ENCODE measurements around the gene HEYL. TPM values are rescaled to one million over a fixed set of nuclear protein-coding genes. Genes with fewer than 3 reads are reported as not detected.

HEYL gene
- polyA plus RNA-seq, 1 of the 3 experiments (the other 2 are of a cell fraction): not detected

GRCh38 chr1:39672551-39672947 lies 33.1 kb upstream of the HEYL start:
- Histone ChIP-seq H3K4me2 (peak overlapping the region; percentile 93), H2AFZ (ENCODE audit: low read depth) (no peak overlapping the region), H3K9me3 (no peaks in the 10 kb centered on the region), H3K9ac (no peak overlapping the region), H3K36me3 (replicated peaks in 1 of 2; ENCODE audit: control insufficient read depth in 1 of 2, insufficient read depth in 2 of 2, low read length in 1 of 2) (no peaks in the 10 kb centered on the region), H3F3A (replicated peaks; ENCODE audit: insufficient read depth) (no peaks in the 10 kb centered on the region), H4K20me1 (ENCODE audit: insufficient read depth) (no peaks in the 10 kb centered on the region), H3K27ac (ENCODE audit: low read depth in 2 of 2, low read length in 1 of 2) (peak overlapping the region in 1 of 2 experiments; percentile 87; a peak in 2 of 4 replicates), H3K79me2 (ENCODE audit: insufficient read depth) (no peaks in the 10 kb centered on the region), H3K4me3 (ENCODE audit: low read depth in 2 of 2, low read length in 1 of 2) (peak overlapping the region; percentile 57 to 63), H3K9me2 (no peaks in the 10 kb centered on the region), H3K27me3 (ENCODE audit: insufficient read depth) (peaks cover 44% of the 10 kb centered on the region), H3K4me1 (ENCODE audit: control insufficient read depth in 1 of 2, insufficient read depth in 2 of 2, low read depth in 1 of 2, low read length in 1 of 2) (peaks cover 0 to 27% of the 10 kb centered on the region in 2 experiments; a peak in 1 of 4 replicates)
- TF ChIP-seq SMC3 (IDR thresholded peaks at IDR 0.05; ENCODE audit: low read depth, low read length): 0 out of 2 replicates have a peak, but pooled peaks have one; percentile 17
- no peak for TF ChIP-seq FOXJ3 (CRISPR knock-in tag; IDR thresholded peaks at IDR 0.05)
- TF ChIP-seq SIN3A (IDR thresholded peaks at IDR 0.05; ENCODE audit: borderline replicate concordance, low read depth, low read length): no peak
- TF ChIP-seq RAD21 (IDR thresholded peaks at IDR 0.05; ENCODE audit: low read length): peak; percentile 44
- TF ChIP-seq, protein P1, sequence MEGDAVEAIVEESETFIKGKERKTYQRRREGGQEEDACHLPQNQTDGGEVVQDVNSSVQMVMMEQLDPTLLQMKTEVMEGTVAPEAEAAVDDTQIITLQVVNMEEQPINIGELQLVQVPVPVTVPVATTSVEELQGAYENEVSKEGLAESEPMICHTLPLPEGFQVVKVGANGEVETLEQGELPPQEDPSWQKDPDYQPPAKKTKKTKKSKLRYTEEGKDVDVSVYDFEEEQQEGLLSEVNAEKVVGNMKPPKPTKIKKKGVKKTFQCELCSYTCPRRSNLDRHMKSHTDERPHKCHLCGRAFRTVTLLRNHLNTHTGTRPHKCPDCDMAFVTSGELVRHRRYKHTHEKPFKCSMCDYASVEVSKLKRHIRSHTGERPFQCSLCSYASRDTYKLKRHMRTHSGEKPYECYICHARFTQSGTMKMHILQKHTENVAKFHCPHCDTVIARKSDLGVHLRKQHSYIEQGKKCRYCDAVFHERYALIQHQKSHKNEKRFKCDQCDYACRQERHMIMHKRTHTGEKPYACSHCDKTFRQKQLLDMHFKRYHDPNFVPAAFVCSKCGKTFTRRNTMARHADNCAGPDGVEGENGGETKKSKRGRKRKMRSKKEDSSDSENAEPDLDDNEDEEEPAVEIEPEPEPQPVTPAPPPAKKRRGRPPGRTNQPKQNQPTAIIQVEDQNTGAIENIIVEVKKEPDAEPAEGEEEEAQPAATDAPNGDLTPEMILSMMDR (IDR thresholded peaks at IDR 0.05): peak; percentile 72
- no peak for TF ChIP-seq TAF1 (IDR thresholded peaks at IDR 0.05; ENCODE audit: borderline replicate concordance, low read depth, low read length)
- TF ChIP-seq PBX3 (IDR thresholded peaks at IDR 0.05): no peak
- TF ChIP-seq TCF12 (IDR thresholded peaks at IDR 0.05): no peak
- CTCF ChIA-PET: interaction anchor here (0.8 to 11.3 kb wide), 19 partner anchors 9 to 125 kb away, joined by 3 to 260 read pairs (median 9); partner anchors contain the start of gene HPCAL4
- WGBS (ENCODE audit: low lambda C conversion rate): 21% methylated on average over 9 of the region's 12 CpGs
- DNase-seq: peak; percentile 77
- POLR2A ChIA-PET: interaction anchor here (0.6 to 7.3 kb wide), 8 partner anchors 10 to 798 kb away, joined by 3 to 95 read pairs (median 6); partner anchors contain the start of genes HPCAL4 and PPIE

DNA sequence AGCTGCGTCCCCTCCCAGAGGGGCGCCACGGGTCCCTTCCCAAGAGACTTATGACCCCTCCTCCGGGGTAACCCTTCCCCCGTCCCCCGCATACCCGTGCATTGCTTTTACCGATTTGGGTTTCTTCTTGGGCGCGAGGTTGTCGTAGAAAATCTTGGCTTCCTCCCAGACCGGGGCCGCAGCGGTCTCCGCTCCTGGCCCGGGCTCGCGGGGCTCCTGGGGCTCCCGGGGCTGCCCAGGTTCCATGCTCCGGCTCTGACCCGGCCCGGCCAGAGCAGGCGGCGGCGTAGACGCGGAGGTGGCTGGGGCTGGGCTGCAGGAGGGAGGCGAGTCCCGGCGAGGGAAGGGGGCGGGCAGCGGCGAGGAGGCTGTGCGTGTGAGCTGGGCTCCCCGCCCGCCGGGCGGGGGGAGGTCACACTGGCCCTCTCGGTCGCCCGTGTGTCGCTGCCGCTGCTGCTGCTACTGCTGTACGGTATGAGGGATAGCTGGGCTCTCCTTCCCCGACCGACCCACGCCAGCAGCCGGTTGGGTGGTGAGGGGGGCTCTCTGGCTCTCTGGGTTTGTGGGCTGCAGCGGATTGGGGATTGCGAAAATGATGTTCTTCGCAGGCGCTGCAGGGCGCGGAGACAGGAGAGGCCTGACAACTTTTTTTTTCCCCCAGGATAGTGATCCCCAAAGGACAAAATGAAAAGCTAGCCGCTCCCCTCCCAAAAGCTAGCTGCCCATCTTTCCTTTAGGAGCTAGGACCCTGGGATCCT lies 32.5 kb upstream of the HEYL start, which contains the start of gene NT5C1A:
Gene NT5C1A (minus strand): TSS at position 315 of the 758 bp plus-strand sequence. CDS start 69 bp downstream, at position 246.
- H3K9me3 ChIP-seq: no peaks in the 10 kb centered on the region
- no peak within 1 kb of the TSS for H3K9ac ChIP-seq
- H3K27ac ChIP-seq (ENCODE audit: low read depth in 2 of 2, low read length in 1 of 2): peak within 1 kb of the TSS in 1 of 2 experiments; percentile 87; a peak in 2 of 4 replicates
- peaks cover 0 to 27% of the 10 kb centered on the region in 2 experiments; a peak in 1 of 4 replicates for H3K4me1 ChIP-seq (ENCODE audit: control insufficient read depth in 1 of 2, insufficient read depth in 2 of 2, low read depth in 1 of 2, low read length in 1 of 2)
- ChIA-PET POLR2A (interaction anchor here (0.6 to 7.3 kb wide), 9 partner anchors 10 to 798 kb away, joined by 3 to 95 read pairs (median 7); partner anchors contain the start of gene HPCAL4), CTCF (interaction anchor here (0.8 to 11.3 kb wide), 20 partner anchors 8 to 126 kb away, joined by 3 to 260 read pairs (median 8); partner anchors contain the start of gene HPCAL4)
- H4K20me1 ChIP-seq (ENCODE audit: insufficient read depth): no peaks in the 10 kb centered on the region
- H3K9me2 ChIP-seq: no peaks in the 10 kb centered on the region
- H2AFZ ChIP-seq (ENCODE audit: low read depth): peak within 1 kb of the TSS; percentile 70; the same call in 1 of the 2 replicates
- H3K27me3 ChIP-seq (ENCODE audit: insufficient read depth): peaks cover 46% of the 10 kb centered on the region
- no peaks in the 10 kb centered on the region for H3K36me3 ChIP-seq (replicated peaks in 1 of 2; ENCODE audit: control insufficient read depth in 1 of 2, insufficient read depth in 2 of 2, low read length in 1 of 2)
- H3F3A ChIP-seq (replicated peaks; ENCODE audit: insufficient read depth): no peaks in the 10 kb centered on the region
- peak; percentile 89 for DNase-seq
- no peaks in the 10 kb centered on the region for H3K79me2 ChIP-seq (ENCODE audit: insufficient read depth)
- H3K4me2 ChIP-seq: peak within 1 kb of the TSS; percentile 93
- H3K4me3 ChIP-seq (ENCODE audit: low read depth in 2 of 2, low read length in 1 of 2): peak within 1 kb of the TSS; percentile 57 to 63
- WGBS (ENCODE audit: low lambda C conversion rate): 9% methylated on average over 30 of the region's 55 CpGs
- TF ChIP-seq TCF12 (IDR thresholded peaks at IDR 0.05): no peak
- TF ChIP-seq ELF1 (IDR thresholded peaks at IDR 0.05): no peak
- TF ChIP-seq EZH2phosphoT487 (IDR thresholded peaks at IDR 0.05; ENCODE audit: borderline replicate concordance, low read depth): no peak
- TF ChIP-seq, protein P1 (IDR thresholded peaks at IDR 0.05): no peak
- TF ChIP-seq PBX3 (IDR thresholded peaks at IDR 0.05): no peak
- TF ChIP-seq CHD2 (IDR thresholded peaks at IDR 0.05; ENCODE audit: low read length, partially characterized antibody): no peak
- TF ChIP-seq IRF3 (IDR thresholded peaks at IDR 0.05; ENCODE audit: low read depth, low read length): no peak

Data from SK-N-SH (cell line).